ENCODE data around the gene OR6P1.

Gene OR6P1, protein sequence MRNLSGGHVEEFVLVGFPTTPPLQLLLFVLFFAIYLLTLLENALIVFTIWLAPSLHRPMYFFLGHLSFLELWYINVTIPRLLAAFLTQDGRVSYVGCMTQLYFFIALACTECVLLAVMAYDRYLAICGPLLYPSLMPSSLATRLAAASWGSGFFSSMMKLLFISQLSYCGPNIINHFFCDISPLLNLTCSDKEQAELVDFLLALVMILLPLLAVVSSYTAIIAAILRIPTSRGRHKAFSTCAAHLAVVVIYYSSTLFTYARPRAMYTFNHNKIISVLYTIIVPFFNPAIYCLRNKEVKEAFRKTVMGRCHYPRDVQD

DNA sequence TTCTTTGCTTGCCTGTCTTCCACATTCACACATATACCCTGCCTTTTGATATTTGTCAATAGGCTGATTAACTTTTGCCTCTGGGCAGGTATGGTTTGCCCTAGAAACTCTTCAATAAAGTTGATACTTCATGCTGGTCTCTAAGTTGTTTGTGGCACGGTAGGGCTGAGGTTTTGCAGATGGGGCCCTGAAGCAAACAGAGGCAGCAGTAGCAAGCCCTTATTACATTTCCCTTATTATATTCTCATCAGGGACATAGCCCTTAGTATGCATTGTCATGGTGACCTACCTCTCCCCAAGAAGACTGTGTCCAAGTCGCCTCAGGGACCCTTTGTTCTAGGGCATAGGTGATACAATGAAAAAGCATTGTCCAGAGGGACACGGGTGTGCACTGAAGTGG, at the start of gene OR6P1:
Gene OR6P1 (minus strand): TSS at position 101 of the 400 bp plus-strand sequence. CDS start 6,976 bp downstream, outside the sequence.
- DNase-seq = no peak

DNA sequence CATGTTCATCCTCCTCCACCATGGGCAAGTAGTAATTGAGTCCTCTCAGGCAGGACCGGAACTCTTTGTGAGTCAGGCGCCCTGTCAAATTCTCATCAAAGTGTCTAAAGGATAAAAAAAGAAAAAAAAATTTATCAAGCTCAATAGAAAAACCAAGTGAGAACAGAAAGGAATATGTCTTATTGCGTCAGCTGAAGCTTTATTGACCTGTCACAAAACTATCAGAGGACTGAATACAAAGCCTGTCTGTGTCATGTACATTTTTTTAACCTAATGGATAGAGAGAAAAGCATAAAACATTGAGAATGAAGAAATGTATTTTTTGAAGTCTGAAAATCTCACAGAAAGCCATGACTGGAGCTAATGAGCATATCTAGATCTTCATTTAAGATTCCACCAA, 43.4 kb upstream of the OR6P1 start:
- no peak for DNase-seq

DNA sequence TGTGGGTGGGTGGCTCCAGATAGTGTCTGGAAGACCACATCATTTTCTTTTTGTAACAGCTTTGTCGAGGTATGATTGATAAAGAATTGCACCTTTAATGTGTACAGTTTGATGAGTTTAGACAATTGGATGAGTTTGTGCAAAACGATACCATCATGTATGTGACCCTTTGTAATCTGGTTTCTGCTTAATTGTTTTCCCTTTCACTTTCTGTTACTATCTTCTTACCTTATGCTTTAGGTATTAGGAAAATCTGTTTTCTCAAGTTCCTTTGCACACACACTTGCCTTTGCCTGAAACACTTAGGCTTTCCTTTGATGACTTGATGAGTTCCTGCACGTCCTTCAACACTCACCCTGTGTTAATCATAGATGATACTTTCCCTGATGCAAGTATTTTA, 41.5 kb upstream of the OR6P1 start:
- no peak for DNase-seq

DNA sequence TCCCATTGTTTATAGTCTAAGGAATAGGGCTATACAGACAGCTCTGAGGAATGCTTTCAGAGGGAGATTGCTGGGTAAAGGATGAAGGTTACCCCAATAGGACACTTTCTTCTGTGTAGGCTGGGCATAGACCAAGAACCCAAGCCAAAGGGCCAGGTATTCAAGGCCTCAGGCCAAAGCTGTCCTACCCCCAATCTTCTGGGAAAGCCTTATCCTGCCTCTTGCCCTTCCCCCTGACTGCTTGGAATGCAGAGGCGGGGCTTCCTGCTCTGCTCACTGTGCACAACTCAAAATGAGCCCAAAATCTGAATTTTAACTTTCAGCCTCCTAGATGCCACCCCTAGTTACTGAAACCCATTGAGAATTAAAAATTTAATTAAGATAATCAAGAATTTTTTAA, 36.9 kb upstream of the OR6P1 start:
- DNase-seq = no peak

DNA sequence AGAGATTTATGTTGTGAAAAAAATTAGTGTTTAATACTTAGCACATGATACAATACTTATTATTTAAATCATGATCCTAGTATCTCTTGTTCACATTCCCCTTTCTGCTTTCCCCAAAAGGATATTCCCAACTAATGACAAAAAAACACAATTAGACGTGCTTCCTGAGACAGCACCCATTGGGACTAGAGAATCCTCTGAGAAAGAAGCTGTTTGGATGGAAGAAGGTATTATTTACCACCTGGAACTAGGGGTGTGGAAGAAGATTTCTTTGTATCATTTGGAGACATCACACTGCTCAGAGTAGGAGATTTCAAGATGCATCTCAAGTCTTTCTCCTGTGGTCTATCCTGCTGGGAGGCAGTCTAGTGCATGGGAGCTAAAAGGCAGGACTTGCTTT, 34.6 kb upstream of the OR6P1 start, which contains the start of gene OR10Z1:
Gene OR10Z1 (plus strand): TSS at position 301 of the 400 bp plus-strand sequence. CDS start 1,171 bp downstream, outside the sequence.
- no peak for DNase-seq

DNA sequence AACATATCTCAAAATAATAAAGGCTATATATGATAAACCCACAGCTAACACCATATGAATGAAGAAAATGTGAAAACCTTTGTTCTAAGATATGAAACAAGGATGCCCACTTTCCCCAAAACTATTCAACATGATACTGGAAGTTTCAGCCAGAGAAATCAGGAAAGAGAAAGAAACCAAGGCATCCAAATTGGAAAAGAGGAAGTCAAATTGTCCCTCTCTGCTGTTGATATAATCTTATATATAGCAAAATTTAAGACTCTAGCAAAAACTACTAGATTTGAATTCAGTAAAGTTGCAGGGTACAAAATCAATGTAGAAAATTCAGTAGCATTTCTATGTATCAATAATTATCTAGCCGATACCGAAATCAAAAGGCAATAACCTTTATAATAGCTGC, 30.4 kb upstream of the OR6P1 start:
- DNase-seq = no peak

DNA sequence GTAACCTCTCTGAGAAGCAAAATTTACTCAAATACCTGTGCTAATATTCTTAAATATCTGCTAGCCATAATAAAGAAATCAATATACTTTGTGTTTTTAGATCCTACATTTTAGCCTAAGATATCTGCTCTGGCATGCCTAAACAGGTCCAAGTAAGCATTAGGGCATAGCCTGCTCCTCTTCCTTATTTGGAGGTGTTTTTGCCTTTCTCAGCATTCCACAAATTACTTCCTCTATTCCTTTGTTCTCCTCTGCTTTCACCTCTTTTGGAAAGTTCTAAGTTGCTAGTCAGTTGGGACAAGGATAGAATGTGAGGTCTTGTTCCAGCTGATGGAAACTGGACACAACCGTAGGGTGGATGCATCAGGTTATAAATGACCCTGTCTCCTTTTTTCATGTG, 16.6 kb upstream of the OR6P1 start:
- DNase-seq = no peak

DNA sequence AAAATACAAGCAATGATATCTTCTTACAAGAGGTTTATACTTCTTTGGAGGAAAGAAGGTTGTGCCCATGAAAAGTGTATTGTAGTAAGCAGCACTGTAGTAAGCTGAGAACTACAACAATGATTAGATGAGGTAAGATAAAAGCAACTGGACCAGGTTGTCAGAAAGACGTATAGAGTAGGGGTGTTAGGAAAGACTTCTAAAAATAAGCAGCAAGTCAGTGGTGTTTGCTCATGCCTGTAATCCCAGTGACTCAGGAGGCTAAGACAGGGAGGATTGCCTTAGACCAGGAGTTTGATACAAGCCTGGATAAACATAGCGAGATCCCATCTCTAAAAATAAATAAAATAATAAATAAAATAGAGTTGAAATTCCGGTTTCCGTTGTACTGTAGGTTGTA, 13.6 kb upstream of the OR6P1 start:
- no peak for DNase-seq

DNA sequence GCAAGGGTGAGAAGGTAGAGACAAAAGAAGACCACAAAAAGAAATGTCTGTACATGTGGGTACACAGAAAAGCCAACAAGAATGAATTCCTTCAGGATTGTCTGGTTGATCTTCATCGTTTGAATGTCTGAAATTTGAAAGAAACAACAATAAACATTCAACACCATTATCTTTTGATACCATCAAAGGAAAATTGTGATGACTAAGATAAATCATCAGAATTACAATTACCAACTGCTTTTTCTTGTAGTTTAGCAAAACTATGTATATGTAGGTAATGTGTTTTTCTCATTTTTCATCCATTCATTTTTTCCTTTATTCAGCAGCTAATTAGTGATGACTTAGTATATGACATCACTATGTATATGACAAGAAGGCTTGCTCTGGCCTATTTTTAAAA, 9.4 kb upstream of the OR6P1 start, which contains the start of gene OR10X1:
Gene OR10X1 (minus strand): TSS at position 167 of the 400 bp plus-strand sequence. CDS start 0 bp downstream, at position 167.
- DNase-seq = no peak

DNA sequence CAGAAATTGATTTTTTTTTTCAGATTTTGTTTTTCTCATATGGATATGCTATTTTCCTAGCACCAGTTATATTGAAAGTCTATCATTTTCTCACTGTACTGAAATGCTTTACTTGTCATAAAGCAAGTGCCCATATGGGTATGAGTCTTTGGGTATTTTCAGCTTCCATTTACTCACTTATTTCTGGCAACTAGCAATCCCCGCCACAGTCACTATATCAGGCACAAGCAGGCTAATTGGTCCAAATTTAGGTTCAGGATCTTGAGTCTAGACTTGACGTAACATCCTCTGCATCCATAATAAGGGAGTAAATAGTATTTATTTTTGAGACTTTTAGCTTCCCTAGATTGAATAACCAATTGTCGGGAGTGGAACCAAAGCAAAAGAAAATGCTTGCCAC, 7.2 kb upstream of the OR6P1 start:
- DNase-seq = no peak

DNA sequence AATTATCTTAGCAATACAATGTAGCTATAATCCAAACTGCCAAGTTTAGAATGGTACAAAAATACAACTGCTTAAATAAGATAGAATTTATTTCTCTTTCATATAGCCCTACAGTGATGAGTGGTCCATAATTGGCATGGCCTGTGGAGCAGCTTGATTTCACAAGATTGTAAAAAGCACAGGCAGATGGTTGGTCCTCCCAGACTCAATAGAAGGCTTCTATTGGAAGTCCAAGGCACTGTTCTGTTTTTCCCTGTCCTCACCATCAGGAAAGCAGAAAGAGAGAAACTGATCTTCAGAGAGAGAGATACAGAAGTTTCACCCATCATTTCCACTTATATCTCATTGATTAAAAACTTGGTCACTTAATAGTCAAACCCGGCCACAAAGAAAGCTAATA, 1.8 kb upstream of the OR6P1 start:
- no peak for DNase-seq

DNA sequence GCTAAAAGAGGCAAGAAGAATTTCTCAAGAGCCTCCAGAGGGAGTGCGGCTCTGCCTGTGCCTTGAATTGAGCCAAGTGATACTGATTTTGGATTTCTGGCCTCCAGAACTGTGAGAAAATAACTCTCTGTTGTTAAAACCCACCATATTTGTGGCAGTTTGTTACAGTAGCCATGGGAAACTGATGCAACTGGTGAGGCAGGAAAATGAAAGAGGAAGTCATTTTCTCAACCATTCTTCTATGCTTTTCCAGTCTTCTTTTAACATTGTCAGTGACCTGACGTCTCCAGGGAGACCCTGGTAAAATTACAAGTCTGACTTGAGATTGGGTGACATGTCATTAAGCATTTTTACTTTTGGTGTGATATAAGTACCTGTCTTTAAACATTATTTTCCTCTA, 5.8 kb downstream of the OR6P1 start:
- no peak for DNase-seq

DNA sequence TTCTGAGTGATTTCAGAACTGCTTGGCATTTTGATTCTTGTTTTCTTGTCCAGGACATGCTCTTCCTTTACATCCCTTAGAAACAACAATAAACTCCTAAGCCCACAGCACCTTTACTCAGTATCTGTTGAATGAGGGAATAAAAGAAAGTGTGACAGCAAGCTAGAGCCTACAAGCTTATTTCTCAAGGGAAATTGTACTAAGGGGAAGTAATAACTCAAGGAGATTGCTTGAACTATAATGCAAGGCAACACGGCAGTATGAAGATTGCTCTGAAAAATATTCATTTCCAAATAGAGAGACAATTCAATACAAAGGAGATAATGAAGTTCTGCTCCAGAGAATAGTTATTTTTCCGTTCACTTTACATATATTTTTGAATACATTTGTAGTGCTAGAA, 6.5 kb downstream of the OR6P1 start:
- no peak for DNase-seq

DNA sequence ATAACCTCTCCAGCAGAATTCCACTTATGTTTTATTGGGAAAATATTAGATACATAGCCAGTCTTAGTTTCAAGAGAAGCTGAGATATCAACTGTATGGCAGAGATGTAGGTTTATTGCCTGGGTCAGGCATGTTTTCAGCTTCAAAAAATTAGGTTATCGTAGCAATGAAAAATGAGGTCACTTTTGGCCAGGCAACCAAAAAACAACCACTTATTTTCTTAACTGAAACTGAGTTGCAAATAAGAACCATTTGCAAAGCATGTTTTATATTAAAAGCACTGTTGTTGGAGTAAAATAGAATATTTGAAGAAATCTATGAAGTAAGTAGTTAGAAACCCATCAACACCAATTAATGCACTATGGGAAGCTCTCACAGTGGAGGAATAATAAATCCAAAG, 10.7 kb downstream of the OR6P1 start:
- no peak for DNase-seq

DNA sequence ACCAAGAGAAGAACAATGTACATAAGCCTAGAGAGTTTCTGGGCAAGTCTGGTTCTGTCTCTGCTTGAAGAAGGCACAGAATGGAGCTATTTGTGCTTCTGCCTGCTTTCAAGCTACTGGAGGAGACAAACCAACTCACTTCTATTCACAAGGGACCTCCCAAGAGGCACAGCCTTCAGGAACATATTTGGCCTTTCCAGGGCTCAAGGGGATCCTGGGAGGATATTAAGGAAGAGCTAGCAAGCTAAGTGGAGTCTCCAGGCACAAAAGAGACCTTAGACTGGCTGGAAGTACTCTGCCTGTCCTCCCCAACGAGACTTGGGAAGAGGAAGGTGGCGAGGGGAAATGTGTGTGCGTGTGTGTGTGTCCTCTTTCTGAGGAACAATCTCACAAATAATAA, 16.0 kb downstream of the OR6P1 start, which contains the start of gene OR6Y1:
Gene OR6Y1 (minus strand): TSS at position 54 of the 400 bp plus-strand sequence. CDS start 6,300 bp downstream, outside the sequence.
- DNase-seq = no peak

DNA sequence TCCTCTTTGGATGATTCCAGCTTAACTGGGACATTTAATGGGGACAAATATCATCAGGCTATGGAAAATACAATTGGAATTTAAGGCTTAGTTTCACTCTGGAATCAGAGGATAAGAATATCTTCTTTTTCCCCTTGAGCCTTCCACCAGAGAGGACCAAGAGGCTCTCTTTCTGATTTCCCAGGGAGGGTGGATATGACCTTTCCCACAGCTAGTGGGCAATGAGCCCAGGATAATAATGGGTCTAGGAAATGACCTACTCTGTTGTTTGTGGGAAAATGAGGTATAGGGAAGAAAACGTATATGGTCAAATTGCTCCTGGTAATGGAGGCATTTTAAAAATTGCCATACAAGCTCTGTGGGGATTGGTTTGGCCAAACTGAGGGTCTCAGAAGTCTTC, 18.1 kb downstream of the OR6P1 start:
- no peak for DNase-seq

DNA sequence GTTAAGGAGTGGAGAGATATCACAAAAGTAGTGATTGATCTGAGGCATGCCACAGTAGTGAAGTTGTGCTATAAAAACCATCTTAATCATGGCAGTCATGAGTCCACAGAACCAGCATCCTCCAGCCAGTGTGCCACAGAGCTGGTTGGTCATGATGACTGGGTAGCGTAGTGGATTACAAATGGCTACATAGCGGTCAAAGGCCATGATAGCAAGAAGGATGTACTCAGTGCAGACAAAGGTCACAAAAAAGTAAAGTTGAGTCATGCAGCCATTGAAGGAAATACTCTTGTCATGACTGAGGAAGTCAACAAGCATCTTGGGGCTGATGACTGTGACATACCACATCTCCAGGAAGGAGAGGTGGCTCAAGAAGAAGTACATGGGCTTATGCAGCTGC, 22.8 kb downstream of the OR6P1 start:
- no peak for DNase-seq

DNA sequence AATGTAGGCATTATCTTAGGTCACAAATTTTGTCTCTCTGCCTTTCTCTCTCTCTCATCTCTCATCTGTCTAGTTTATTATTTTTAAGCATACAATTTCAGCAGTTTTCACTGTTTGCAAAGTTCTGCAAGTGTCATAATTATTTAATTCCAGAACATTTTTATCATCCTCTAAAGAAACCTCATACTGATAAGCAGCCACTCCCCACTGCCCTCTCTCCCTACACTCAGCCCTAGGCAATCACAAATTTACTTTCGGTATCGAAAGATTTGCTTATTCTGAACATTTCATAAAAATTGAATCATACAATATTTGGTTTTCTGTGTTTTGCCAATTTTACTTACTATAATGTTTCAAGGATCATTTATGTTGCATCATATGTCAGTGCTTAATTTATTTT, 32.8 kb downstream of the OR6P1 start:
- DNase-seq = no peak

DNA sequence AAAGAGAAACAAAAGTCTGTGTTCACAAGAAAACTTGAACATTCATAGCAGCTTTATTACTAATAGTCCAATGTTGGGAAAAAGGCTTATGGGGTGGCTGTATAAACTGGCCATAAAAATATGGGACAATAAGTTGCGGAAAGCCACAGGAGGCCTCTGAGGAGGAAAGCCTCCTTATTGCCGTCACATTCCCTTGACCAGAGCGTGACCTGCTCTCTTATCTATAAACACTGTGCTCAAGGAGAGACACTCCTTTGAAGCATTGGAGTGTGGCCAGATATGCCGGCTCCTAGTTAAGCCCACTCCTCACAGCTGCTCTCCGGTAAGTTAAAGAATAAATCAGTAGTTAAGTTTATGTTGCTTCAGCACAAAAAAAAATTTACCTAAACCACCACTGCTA, 35.9 kb downstream of the OR6P1 start:
- DNase-seq = no peak

DNA sequence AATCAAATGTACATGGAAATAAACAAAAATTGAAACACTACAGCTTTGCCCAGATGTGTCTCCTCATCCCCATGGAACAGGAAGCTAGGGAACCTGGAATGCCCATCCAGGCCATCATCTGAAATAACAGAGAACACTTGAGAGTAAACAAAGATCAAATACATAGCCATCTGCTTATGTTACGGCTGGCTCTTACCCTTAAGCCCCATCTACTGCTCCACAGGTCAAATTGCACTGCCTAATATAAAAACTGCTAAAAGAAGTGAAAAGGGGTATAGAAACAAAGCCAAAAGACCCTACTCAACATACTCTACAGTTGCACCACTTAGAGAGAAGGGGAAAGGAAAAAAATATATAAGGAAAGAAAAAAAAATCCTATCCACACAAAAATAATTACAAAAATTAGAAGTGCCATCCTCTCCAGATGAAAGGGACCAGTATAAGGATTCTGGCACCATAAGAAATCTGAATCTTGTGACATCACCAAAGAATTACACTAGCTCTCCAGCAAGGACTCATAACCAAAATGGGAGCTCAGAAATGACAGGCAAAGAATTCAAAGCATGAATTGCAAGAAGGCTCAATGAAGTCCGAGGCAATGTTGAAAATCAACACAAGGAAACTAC, 43.1 kb downstream of the OR6P1 start:
- DNase-seq = no peak

DNA sequence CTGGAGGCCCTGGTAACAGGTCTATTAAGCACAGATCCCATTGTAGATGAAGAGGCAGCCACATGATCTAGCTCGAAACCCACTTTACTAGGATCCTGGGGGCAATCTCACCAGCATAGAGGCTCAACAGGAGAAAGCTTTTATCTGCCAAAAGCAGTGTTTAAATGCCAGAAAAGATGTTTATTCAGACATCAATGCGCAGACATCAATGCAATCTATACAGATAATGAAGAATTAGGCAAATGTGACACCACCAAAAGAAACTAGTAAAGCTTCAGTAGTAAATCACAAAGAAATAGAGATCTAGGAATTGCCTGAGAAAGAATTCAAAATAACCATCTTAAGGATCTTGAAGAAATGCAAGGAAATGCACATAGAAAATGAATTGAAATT, 48.7 kb downstream of the OR6P1 start:
- no peak for DNase-seq

DNA sequence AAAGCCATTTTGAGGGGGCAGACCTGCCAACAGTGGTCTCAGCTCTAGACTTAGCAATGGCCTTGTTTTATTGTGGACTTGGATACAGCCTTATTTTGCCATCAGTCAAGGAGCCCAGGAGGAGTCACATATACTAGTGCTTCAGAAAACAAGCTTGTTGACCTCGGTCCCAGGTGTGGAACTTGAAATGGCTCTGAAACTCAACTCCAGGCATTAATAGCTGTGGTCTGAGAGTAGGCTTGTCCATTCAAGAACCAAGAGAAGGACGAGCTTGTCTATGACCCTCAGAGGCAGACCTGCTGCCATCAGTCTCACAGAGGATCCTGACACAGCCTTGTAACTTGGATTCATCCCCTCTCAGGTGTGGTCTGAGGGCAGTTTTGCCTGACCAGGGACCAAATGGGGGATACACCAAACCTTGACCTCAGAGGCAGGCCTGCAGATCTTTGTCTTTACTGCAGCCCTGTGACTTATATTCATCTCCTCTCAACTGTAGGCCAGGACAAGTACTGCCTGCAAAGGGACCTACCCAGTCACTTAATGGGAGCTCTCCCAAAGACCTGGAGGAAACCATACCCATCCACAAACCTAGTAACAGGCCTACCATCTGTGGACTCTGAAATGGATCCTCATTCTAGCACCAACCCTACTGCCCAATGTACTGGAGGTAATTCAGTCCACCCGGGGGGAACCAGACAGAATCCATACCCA, 49.3 kb downstream of the OR6P1 start:
- DNase-seq = no peak

DNA sequence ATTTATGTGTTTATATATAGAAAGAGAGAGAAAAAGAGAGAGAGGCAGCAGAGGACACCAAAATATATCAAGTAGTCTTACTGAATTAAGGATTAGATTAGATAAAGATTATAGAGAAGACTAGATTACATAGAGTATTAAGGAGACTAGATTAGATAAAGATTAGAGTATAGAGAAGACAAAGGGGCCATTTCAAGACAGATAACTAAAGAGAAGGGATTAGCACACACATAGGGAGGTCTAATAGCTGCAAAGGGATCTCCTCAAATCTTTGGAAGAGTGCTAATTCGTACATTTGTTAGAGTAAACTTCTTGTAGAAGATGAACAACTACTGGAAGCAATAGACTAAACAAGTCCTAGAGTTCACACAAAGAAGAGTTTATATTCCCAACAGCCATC, 50.4 kb downstream of the OR6P1 start:
- no peak for DNase-seq

DNA sequence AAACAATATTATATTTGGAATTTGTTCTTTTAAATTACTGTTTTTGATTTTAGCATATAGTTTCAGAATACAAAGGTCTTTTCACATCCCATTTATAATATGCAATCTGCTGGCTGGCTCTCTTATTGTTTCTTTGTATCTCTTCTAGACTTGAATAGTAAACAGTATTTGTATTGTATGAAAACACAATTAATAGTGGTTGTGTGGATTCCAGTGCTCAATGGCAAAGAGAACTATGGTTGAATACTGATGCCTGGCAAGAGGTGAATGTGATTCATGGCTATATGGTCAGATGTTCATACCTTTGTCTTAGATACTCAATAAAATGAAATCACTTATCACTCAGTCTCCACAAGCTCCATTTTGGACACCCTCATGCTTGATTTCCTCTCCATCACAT, 53.4 kb downstream of the OR6P1 start:
- DNase-seq = no peak
